ENCODE data around the gene PELI2.

The PELI2 gene

DNA sequence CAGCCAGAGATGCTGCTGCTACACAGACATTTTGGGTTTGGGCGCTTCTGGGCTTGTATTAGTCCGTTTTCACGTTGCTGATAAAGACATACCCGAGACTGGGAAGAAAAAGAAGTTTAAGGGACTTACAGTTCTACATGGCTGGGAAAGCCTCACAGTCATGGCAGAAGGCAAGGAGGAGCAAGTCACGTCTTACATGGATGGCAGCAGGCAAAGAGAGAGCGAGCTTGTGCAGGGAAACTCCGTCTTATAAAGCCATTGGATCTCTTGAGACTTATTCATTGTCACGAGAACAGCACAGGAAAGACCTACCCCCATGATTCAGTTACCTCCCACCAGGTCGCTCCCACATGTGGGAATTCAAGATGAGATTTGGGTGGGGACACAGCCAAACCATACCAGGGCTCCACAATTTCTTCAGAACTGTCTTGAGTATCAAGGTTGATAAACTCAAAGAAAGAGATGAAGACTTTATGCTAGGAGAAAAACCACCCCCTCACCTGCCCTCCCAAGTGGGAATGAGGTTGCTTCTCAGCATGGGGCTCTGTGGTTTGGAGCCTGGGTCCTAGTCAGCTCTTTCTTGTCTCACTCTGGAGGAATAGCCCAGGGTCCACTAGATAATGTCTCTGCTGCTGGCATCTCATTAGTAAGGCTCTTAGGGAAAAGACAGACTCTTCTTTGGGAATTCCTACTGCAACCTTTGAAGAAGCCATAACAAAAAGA is 200.3 kb downstream of the PELI2 start:
- no peak for DNase-seq

DNA sequence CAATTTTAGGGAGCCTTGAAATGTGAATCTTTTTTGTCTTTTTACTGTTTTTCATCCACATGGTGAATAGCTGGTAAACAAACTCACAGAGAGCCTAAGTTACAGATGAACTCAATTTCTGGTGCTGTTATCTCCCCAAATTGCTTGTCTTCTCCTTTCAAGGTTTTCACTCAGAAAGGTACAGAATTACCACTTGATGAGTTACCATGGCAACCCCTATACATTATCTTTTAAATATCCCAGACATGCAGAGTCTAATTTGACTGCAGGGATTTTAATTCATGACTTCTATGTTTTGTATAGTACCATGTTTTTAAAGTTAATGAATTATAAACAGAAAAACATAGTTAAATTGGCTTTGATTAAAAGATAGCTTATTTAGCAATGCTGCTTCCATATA is 203.7 kb downstream of the PELI2 start:
- no peak for DNase-seq

DNA sequence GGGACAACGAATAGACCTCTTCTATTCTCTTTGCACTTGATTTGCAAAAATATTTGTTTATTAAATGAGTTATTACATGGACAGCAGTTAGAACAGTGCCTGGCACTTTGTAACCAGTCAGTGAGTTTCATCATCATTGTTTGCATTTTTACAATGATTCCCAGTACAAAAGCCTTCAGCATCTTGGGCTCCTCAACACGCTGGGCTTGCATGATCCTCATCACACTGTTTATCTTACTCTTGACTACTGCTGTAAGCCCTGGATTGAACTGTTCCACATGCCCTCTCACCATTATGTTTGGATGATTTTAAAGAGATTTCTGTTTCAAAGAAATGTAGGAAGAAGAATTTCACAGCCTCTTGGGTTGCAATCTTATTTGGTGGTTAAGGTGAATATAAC is 204.3 kb downstream of the PELI2 start:
- DNase-seq, result no peak

DNA sequence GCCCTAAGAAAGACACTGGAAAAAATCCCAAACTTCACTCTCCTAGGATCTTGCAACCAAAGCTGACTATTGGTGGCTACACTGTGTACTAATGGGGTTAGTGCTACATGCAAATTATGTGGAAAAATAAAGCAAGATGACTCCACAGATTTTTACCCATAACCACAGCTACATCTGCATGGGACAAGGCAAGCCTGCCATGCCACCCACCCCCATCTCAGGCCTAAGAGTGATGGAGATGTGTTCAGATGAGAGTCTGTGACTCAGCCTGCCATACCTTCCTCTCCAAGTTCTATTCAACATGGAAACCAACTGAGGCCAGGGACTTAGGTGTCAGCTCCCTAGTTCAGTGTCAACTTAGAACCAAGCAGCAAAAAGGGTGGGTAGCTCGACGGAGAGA is 206.2 kb downstream of the PELI2 start:
- DNase-seq, result no peak

DNA sequence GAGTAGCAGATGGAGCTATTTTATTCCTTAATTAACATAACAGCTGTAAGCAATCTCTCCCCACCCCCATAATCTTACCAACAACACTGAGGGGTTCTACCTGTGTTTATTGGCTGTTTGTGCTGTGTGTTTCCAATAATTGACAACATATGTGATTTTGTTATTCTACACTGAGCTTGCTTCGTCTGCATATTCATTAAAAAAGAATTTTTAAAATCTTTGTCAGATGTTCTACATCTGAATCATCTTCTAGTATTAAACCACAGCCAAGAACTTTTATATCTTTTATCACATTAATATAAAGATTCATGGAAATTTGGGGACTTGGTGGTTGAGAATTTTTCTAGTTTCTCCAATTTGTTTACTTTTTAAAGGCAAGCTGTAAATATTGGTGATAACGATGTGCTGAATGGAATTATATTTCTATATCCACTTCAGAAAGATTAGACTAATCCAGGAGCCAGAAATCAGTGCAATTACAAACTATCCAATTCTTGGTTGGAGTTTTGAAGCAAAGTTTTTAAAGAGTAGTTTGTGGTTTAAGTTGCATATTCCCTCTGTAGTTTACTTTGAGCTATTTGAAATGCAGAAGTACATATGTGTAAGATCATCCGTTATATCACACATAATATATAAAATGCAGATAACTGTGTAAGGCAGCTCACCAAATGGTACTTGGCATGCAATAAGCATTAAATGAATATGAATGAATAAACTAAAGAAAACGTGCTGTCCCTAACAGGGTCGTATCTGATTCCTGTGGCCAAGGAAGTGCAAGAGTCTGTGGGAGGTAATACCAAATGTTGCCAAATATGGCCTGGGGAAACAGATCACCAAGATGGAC is 206.9 kb downstream of the PELI2 start:
- no peak for DNase-seq

DNA sequence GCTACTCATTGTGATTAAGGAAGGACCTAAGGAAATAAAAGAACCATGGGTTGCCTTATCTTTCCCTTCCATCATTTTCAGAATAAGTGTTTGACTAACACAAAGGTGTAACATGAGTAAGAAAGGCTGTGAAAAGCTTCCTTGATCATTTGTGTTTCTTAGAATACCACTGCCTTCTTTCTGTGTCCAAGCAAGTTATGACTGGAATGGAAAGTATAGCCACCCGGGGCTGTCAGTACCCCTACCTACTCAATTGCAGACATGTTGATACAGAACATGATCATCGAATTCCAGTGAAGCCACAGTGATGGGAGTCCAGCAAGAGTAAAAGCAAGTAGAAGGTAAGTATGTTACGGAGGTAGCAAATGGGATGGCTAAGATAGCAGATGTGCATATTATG is 209.8 kb downstream of the PELI2 start:
- DNase-seq, result no peak

DNA sequence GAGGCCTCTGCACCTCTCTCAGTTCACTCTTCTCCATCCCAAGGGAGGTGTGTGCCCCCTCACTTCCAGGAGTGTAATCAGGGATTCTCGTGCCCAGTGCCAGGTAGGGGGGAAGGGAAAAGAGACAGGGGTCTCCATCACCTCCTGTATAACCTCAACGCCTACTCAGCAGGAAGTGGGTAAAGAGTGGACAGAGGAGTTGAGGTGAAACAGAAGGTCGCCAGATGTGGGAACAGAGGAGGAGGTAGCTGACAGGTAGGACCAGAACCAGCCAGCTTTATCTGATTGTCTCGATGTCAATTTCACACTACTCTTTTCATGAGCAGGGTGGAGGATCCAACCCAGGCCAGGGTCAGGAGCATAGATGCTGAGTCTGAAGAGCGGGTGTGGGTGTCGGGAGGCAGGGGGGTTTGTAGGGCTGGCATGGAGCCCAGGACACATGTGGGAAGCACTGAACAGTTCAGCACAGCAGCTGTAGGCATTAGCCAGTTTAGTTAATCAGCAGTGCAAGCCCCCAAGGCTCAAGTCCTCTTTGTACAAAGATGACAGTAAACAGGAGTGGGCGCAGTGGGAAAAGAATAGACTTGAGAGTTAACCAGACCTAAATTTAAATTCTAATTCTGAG is 213.5 kb downstream of the PELI2 start:
- no peak for DNase-seq

DNA sequence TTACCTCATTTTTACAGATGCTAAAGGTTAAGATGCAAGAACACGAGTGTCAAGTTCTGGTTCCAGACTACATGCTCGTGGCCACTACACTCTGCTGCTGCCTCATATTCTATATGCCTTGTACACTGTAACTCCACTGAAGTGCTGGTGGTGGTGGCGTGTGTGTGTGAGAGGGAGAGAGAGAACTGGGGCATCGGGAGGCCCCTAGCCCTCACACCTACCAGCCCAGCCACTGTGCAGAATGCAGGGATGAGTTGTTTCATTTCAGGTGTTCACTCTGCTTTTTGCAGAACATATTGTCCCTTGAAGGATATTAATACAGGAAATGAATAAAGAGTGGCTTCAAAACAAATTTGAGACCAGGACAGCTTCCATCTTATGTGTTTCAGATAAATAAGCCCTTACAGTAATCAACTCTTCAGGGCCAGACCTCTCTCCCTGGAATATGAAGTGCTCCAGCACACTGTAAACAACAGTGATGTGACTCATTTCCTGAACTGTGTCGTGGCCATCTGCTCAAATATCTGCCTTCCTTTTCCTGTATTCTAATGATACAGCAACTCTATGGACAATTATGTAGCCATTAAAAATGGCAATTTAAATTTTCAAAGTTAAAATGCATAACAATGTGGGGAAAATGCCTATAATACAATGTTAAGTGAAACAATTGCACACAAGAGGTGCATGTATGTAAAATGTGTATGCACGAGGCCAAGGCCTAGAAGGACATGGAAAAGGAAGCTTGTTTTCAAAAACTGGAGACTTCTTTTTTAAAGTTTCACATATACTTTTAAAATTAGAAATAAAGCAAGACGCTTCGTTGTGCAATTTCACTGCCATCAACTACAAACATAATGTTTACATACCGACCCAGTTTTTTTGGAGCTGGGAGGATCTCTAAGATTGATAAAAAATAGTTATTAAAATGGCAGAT is 215.4 kb downstream of the PELI2 start:
- DNase-seq, result no peak

DNA sequence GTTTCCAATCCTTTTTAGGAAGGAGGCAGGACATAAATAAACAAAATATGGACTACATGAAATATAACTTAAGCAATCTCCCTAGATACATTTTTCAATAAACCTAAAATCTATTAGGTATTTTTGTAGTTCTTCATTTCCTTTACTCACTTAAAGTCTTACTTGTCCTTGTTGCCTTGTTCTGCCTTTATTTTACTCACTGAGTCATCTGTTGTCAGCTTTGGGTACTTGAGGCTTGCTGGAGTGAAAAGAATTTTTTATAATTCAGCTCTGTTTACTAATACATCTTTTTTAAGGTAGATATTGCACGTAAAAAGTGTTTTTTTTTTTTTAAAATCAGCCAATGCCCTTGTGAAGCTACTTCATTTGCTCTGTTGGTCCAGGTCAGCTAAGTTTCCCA is 216.2 kb downstream of the PELI2 start:
- no peak for DNase-seq

DNA sequence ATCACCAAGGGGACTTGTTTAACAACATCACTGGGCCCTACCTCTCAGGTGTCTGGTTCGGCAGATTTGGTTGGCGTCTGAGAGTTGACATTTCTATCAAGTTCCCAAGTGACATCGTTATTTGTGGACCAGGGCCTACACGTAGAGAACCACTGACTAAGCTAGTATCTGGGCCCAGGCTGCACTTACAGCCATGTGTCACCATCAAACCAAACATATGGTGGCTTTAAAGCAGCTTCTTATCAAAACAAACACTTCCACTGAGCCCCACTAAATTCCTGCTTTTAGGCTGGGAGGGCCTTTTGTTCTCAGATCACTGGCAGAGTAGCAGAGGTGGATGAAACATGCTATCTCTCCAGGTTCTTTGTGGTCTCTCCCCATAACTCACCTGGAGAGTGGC is 220.5 kb downstream of the PELI2 start:
- DNase-seq, result no peak

DNA sequence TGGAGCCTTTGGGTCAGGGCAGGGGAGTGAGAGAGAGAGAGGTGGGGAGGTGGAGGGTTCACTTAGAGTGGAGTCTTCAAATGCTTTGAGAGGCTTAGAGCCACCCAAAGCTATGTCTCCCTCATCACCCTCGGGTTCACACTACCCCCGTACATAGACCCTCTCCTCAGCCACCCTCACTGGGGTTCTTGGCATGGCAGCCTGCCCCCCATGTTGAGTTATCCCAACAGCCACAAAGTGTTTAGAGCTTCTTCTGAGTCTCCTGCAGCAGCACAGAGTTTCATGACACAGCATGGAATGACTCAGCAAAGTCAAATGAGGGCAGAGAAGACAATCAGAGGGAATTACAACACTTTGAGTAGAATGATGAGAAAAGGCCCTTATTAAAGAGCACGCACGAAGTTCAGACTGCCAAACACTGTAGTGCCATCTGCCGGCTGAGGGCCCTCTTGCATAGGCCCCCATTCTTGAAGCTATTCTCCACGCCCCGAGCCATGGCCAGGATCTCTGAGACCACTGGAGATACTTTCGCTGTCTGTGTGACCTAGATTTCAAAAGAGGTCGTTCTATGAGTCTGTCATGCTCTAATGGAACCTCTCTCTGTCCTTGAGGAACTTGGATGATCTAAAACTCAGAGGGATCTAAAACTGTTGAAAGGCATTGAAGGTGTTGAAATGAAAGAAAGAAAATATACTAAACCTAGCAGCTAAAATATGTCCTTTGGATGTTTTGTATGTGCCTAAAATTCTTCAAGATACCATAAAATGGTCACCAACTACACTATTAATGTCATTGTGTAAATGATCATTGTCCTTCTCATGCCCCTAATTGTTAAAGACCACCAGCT is 221.9 kb downstream of the PELI2 start:
- DNase-seq, result peak; percentile 17

DNA sequence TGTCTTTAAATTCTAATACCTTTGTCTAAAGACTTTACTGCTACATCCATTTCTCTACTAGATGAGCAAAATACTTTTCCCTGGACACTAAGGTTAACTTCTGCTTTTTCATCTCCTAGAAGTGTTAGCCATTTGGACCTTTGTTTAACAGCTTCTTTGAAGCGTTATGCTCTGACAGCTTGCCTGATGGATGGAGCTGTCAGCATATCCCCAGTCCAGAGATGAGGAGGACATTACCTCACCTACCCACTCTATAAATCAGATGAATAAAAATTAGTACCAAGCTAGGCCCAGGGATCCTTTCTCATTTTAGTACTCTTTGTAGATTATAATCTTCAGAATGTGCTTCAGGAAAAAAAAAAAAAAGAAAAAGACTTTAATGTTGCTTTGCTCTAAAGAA is 222.7 kb downstream of the PELI2 start:
- no peak for DNase-seq

DNA sequence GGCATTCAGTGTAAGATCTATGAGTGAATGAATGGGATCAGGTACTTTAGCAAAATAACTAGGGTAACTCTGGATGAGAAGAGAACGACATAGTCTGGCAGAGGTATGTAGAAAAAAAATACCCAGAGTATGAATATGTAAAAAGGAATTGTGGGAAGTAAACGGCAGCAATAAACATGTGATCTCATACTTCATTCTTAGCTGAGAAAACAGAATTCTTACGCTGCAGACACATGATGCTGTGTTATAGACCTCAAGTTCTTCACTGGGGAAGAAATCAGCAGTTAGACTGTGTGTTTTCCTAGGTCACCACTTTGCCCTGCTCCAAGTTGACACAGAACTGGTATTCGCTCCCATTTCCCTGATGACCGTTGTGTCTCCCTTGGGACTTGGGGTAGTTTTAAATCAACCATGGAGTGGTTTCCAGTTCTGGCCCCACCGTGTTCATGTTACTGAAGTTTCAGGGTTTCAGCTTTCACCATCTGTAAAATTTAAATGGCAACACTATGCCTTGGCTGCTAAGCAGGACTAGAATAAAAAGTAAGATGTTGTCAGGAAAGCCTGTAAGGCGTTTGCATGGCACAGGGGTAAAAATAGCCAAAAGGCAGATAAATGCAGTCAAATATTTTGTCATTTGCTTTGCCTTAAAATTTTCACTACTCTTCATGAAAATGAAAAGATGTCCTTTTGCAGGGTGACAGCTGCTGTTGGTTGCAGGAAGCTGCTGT is 223.7 kb downstream of the PELI2 start:
- DNase-seq, result no peak

DNA sequence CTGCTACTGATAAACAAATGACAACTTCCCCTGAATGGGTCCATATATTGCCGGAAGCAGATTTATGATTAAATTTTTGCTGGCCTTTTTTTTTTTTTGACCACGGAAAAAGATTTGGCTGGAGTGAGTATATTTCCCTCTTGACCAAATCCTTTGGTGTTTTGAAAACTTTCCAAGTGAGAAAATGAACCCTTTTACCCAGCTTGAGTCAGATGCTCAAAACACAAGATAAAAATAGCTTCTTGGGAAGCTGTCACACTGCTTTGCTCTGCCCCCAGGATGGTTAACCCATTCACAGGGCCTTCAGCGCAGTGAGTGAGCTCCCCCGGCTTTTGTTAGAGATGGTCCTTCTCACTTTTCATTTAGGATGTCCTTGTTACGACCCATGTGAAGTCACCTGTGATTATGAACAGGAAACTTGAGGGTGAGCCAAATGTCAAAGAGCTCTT is 224.3 kb downstream of the PELI2 start:
- DNase-seq, result no peak

DNA sequence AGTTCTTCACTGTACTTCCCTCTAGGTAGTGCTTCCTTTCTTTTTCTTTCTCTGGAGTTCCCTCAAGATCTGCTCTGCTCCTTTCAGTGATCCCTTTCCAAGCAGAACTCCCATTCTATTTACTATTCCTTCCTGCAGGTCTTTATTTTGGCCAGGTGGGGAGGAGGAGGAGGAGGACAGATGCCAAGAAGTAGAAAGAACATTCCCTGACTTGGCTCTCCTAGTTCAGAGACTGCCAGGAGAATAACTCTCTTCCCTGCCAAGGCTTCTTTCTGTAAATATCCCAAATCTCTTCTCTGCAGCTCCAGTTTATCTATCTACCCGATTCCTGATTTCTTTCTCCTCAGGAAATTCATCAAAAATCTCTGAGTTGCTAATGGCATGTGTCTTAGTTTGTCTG is 231.7 kb downstream of the PELI2 start:
- no peak for DNase-seq

Measured in GF-D8 (cell line).